Stomach (tissue), 9 donors: ENCODE measurements around the gene ARHGAP26. TPM values are rescaled to one million over a fixed set of nuclear protein-coding genes. Genes with fewer than 3 reads are reported as not detected.

Experiments used
- DNase-seq, 2 donors: peaks; one replicate each; pipeline versions ENCODE4 v3.0.0 to v3.0.0-alpha.2; 2013 to 2019
- H3K27ac ChIP-seq, 5 donors: fragments of 200-600 bp in 4 of 5; sonication (generic) in 4 of 5; one replicate each; pipeline ENCODE4 v1.5.1; 2013 to 2019; ENCODE audit warnings: mild to moderate bottlenecking in 1 of 5, moderate library complexity in 1 of 5
- H3K27me3 ChIP-seq, 3 donors: fragments of 200-600 bp; sonication (generic); one replicate each; pipeline ENCODE4 v1.5.1; 2017 to 2019; ENCODE audit warnings: mixed run types in 1 of 3
- H3K36me3 ChIP-seq, 4 donors: fragments of 200-600 bp; sonication (generic); 1 replicate in 3 of 4; 2 replicates in 1 of 4; pipeline ENCODE4 v1.5.1; 2016 to 2019
- H3K4me1 ChIP-seq, 4 donors: fragments of 200-600 bp; sonication (generic); one replicate each; pipeline ENCODE4 v1.5.1; 2016 to 2019
- H3K4me3 ChIP-seq, 4 donors: fragments of 200-600 bp; sonication (generic) in 3 of 4; one replicate each; pipeline ENCODE4 v1.5.1; 2016 to 2019; ENCODE audit warnings: mild to moderate bottlenecking in 1 of 4
- H3K9me3 ChIP-seq, 4 donors: fragments of 200-600 bp; sonication (generic); one replicate each; pipeline ENCODE4 v1.5.1; 2016 to 2019
- CTCF ChIP-seq, 7 experiments: fragments of 450-650 bp in 4 of 7; fragments of 200-600 bp in 3 of 7; sonication (generic) in 3 of 7; IDR thresholded peaks; one replicate each; pipeline ENCODE4 v1.5.1; 2016 to 2019; ENCODE audit warnings: antibody characterized with exemption in 7 of 7, control low read depth in 2 of 7, mild to moderate bottlenecking in 1 of 7
- EP300 ChIP-seq: sonication (generic); formaldehyde crosslinking; IDR thresholded peaks from one replicate; pipeline ENCODE4 v1.6.1; 2017; ENCODE audit warnings: antibody characterized with exemption
- POLR2A ChIP-seq, 4 donors: fragments of 450-650 bp; IDR thresholded peaks; one replicate each; pipeline ENCODE4 v1.6.1; 2016; ENCODE audit warnings: antibody characterized with exemption in 4 of 4, control low read depth in 2 of 4, mild to moderate bottlenecking in 1 of 4, moderate library complexity in 1 of 4
- POLR2AphosphoS5 ChIP-seq, 3 donors: sonication (generic); formaldehyde crosslinking; IDR thresholded peaks; one replicate each; pipeline ENCODE4 v1.6.1; 2016; ENCODE audit warnings: antibody characterized with exemption in 3 of 3
- WGBS, 5 donors: extraction: QIAGEN DNeasy Blood & Tissue Kit in 3 of 5; methylation state at CpG; one replicate each; pipeline versions ENCODE4 v1.1.5 to v1.1.7; 2013 to 2018; 5-methylcytosine and 5-hydroxymethylcytosine counted together
- intact Hi-C: fragments of 100-400 bp; cut with DNase I; formaldehyde crosslinking; loops from one replicate; pipeline ENCODE4 v1.15.1; 2023; ENCODE audit warnings: low total_unique reads
- polyA plus RNA-seq, 3 donors: library from polyadenylated mRNA; stranded (reverse); fragments of 200-250 nt; gene quantifications; one replicate each; pipeline ENCODE4 v1.2.3, GENCODE V29; 2013
- total RNA-seq, 5 donors: library from RNA; depleted of rRNA; stranded (reverse); fragments of >200 nt; gene quantifications; one replicate each; pipeline versions ENCODE4 v1.1.0 to v1.2.3, GENCODE V29; 2014 to 2016
- donor health status: healthy with polysubstance abuse.
- donor health status: Bipolar disorder and iron deficiency.
- donor health status: healthy.

The ARHGAP26 gene
- total and polyA plus RNA-seq, 8 donors, result 4.0 to 115 (median 34.1) TPM

GRCh38 chr5:143019614-143020515, 249.7 kb downstream of the ARHGAP26 start:
- 82 to 87% (median 84%) methylated on average over 7 of the region's 7 CpGs for whole genome bisulfite sequencing, 5 donors
- H3K36me3 ChIP-seq, result peaks cover 0 to 10% (median 5%) of the 10 kb centered on the region in 4 donors
- intact Hi-C loops, result loop anchor here (10.0 kb wide), 1 partner anchor 385 kb away; the partner anchor contains the start of gene NR3C1
- no peak overlapping the region for H3K27ac ChIP-seq
- no peak for TF ChIP-seq CTCF (IDR thresholded peaks at IDR 0.05)
- no peak for TF ChIP-seq POLR2AphosphoS5 (IDR thresholded peaks at IDR 0.05)
- TF ChIP-seq POLR2A (IDR thresholded peaks at IDR 0.05), result no peak
- TF ChIP-seq EP300, result no peak
- H3K4me1 ChIP-seq, result peaks cover 10 to 31% (median 16%) of the 10 kb centered on the region in 4 donors
- DNase-seq, result no peak
- no peaks in the 10 kb centered on the region for H3K27me3 ChIP-seq
- H3K4me3 ChIP-seq, result no peak overlapping the region
- no peaks in the 10 kb centered on the region for H3K9me3 ChIP-seq

- Histone ChIP-seq H3K27me3 (no peaks in the 10 kb centered on the region), H3K4me3 (no peak overlapping the region), H3K27ac (no peak overlapping the region), H3K36me3 (peaks cover 0 to 6% (median 4%) of the 10 kb centered on the region in 4 donors), H3K9me3 (no peaks in the 10 kb centered on the region), H3K4me1 (peaks cover 10 to 40% (median 19%) of the 10 kb centered on the region in 4 donors)
- TF ChIP-seq EP300 (no peak), POLR2AphosphoS5 (IDR thresholded peaks at IDR 0.05) (no peak), CTCF (IDR thresholded peaks at IDR 0.05) (no peak), POLR2A (IDR thresholded peaks at IDR 0.05) (no peak)
- no peak for DNase-seq
- intact Hi-C loops, result no loop called here
- WGBS, 5 donors, result 93 to 98% (median 95%) methylated on average over 2 of the region's 2 CpGs
Observed at GRCh38 chr5:143021595-143021994, 251.4 kb downstream of the ARHGAP26 start.

GRCh38 chr5:143023411-143024096, 253.4 kb downstream of the ARHGAP26 start:
- Histone ChIP-seq H3K9me3 (no peaks in the 10 kb centered on the region), H3K4me1 (peaks cover 10 to 34% (median 19%) of the 10 kb centered on the region in 4 donors), H3K36me3 (peaks cover 0 to 6% (median 2%) of the 10 kb centered on the region in 4 donors), H3K4me3 (no peak overlapping the region), H3K27ac (peak overlapping the region in 3 of 5 donors; percentile 4 to 30 (median 20)), H3K27me3 (no peaks in the 10 kb centered on the region)
- 38 to 61% (median 48%) methylated on average over 10 of the region's 10 CpGs for WGBS, 5 donors
- intact Hi-C loops, result no loop called here
- peak; percentile 28 to 41 for DNase-seq
- TF ChIP-seq POLR2AphosphoS5 (IDR thresholded peaks at IDR 0.05), result peak in 1 of 3 donors; percentile 13
- TF ChIP-seq EP300, result no peak
- TF ChIP-seq CTCF (IDR thresholded peaks at IDR 0.05), result no peak
- TF ChIP-seq POLR2A (IDR thresholded peaks at IDR 0.05), result no peak

GRCh38 chr5:143024228-143024920, 254.2 kb downstream of the ARHGAP26 start:
- H3K27ac ChIP-seq, result peak overlapping the region in 1 of 5 donors; percentile 30
- no peak overlapping the region for H3K4me3 ChIP-seq
- peaks cover 0 to 6% (median 2%) of the 10 kb centered on the region in 4 donors for H3K36me3 ChIP-seq
- no peaks in the 10 kb centered on the region for H3K9me3 ChIP-seq
- H3K27me3 ChIP-seq, result no peaks in the 10 kb centered on the region
- no peak for DNase-seq
- H3K4me1 ChIP-seq, result peaks cover 10 to 29% (median 17%) of the 10 kb centered on the region in 4 donors
- intact Hi-C loops, result no loop called here
- TF ChIP-seq POLR2A (IDR thresholded peaks at IDR 0.05) (no peak), POLR2AphosphoS5 (IDR thresholded peaks at IDR 0.05) (no peak), CTCF (IDR thresholded peaks at IDR 0.05) (no peak)
- 78 to 84% (median 81%) methylated on average over 5 of the region's 5 CpGs for WGBS, 5 donors
